Stimulated activated CD4-positive, alpha-beta T cell treated with anti-CD3 and anti-CD28 coated beads, Interleukin-12 subunit alpha, Interleukin-12 subunit beta, amount 100 ng/mL, for 48 hours (primary cell): ENCODE results near the gene RBMS3.

ENCODE experiments used
- DNase-seq, 3 donors: peaks; one replicate each; pipeline ENCODE4 v3.0.0-alpha.2; 2020; ENCODE audit warnings: low read depth in 2 of 3, low spot score in 1 of 3

The RBMS3 gene

DNA sequence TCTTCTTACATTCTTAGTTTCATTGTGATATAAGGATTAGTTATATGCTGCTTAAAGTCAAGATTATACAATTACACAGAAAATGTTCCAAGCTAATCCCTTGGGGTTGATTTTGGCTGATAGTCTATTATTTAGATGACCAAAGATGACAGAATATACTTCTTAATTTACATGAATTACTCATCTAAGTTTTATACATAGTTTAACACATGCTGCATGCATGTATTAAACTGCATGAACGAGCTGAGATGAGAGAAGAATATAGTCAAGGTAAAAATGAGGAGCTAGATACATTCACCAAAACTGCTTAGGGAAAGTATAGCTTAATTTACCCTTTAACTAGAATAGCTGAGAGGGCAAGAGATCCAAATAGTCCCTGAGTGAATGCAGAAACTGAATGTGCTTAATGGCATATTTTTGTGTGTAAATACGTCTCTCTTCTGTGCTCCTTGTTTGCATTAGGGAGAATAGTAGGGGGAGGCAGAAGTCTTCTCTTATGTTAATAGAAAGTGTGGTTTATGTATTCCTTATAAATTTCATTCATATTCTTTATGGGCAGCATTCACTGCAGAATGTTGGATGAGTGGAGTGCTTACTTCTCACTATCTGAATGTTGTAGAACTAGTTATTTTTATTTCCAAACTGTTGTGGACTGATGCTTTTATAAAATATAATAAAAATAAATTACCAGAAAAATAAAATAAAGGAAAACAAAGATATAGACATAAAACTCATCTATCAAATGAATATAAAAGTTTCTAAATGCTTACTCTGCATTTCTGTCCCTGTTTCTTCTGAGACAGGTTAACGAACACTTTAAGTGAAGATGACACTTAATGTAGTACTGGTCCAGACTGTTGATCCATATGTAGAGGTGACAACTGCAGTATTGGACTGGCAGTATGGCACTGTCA lies 327.8 kb downstream of the RBMS3 start:
- no peak for DNase-seq

DNA sequence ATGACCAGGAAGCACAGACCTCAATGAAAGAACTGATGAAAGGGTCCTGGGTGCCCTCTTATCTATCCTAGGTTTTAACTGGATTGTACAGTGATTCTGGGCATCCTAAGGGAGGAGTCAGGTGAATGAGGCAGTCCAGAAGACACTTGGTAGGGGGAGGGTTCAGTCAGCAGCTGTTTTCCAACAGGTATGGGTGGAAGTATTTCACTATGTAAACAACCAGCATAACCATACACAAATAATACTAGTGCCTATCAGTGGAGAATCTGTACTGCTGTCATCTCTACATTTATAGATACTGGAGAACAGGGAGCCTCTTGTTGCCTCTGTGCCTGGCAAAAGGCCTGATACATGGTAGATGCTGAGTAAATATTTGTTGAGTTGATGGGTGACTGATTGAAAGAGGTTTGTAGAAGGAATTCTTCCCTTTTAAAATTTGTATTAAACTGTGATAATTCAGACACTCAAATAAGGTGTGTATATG lies 328.5 kb downstream of the RBMS3 start:
- DNase-seq, result no peak

DNA sequence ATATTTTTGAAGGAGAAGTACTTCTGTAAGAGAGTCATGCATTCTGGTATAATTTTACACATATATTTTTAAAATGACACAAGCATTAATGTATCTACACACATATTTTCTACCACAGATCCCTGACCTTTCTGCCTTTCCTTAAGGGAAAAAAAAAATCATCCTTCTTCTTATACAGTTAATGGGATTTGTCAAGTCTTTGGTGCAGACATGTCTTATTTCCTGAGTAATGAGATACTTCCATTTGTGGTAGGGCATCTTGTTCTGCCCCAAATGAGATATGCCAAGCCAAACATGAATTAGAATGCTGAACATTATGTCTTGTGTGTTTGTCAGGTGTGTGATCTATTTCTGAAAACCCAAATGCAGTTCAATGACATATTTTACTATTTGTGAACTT lies 329.9 kb downstream of the RBMS3 start:
- DNase-seq, result no peak

DNA sequence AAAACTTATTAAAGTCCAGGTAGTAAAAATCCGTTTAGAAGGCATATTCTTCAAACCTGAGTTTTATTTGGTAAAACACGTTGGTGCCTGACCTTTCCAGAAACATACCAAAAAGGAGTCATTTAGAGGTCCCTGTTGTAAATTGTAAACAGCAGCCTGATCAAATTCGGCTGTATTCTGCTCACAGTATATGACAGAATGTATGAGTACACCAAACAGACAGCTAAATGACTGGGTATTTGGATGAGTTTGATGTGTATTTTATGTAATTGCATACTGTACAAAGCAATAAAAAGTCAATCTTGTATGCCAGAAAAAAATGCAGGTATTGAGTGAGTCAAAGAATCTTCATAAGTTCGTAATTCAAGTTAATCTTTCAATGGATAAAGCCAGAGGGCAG lies 330.4 kb downstream of the RBMS3 start:
- DNase-seq, result no peak

DNA sequence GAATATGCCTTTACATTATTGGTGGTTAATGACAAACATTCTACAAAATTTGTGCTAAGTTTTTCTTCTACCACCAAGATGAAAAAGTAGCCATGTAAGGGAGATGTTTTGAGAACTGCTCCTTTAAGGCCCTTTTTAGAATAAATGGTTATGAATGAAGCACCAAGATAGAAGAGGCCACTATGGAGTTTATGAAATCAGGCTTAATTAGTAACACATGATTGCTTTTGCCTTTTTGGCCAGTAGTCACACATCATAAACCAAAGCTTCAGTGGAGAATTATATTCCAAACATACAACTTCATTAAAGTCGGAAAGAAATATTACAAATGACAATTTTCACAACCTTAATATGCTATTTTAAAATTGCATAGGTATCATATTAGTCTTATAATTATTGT lies 331.7 kb downstream of the RBMS3 start:
- DNase-seq, result no peak

DNA sequence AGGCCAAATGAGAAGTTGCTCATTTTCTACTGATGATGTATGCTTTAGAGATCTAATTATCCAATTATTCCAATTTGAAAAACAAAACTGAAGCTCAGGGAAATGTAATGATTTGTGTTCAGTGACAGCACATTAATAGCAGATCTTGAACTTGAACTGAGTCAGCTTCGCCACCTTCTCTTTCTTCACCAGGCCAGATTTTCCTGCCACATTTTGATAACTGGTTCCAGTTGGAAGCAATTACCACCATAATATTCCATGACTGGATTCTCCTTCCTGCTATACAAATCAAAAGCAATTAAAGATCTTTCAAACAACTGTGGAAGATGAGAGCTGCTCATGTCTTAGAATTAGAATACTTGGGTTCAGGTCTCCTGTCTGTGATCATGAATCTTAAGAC lies 334.1 kb downstream of the RBMS3 start:
- no peak for DNase-seq

DNA sequence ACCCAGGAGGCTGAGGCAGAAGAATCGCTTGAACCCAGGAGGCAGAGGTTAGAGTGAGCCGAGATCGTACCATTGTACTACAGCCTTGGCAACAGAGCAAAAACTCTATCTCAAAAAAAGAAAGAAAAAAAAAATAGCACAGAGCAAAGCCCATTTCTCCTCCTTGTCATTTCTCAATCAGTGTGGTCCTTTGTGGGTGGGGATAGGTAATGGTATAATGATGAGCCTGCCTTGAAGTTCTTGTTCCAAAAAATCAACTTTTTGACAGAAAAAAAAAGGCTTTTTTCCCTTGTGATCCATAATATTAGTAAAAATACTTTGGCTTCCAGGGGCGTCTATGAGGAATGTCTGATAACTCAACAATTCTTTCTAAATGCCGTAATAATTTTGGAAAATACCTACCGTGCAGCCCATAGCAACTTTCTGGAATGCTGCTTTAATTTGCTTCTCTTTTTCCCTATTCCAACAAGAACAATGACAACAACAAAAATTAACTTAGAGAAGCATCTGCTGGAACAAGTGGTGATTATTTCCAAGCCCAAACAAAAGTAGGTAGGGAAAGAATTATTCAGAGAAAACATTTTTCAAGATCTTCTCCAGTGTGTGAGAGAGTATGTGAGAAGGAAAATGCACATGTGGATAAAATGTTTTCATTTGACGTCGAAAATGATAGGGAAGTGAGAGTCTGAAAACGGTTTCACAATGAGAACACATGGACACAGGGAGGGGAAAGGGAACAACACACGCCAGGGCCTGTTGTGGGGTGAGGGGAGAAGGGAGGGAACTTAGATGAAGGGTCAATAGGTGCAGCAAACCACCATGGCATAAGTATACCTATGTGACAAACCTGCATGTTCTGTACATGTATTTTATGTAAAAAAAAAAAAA lies 337.8 kb downstream of the RBMS3 start:
- no peak for DNase-seq

DNA sequence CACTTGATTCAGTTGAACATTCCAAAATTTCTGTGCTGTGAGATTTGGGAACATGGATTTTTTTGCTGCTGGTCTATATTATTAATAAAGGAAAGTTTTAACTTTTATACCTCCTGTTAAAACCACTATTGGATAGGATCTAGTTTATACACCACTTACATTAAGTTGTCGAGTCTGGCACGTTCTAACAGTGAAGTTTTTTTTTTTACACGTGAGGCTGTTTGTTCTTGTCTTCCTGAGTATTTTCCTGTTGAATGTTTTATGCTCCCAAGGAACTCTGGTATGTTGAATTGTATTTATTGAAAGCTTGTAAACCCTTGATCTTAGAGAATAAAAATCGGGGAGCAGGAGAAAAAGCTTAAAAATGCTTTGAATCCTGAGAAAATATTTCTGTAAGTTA lies 338.8 kb downstream of the RBMS3 start:
- DNase-seq, result no peak

DNA sequence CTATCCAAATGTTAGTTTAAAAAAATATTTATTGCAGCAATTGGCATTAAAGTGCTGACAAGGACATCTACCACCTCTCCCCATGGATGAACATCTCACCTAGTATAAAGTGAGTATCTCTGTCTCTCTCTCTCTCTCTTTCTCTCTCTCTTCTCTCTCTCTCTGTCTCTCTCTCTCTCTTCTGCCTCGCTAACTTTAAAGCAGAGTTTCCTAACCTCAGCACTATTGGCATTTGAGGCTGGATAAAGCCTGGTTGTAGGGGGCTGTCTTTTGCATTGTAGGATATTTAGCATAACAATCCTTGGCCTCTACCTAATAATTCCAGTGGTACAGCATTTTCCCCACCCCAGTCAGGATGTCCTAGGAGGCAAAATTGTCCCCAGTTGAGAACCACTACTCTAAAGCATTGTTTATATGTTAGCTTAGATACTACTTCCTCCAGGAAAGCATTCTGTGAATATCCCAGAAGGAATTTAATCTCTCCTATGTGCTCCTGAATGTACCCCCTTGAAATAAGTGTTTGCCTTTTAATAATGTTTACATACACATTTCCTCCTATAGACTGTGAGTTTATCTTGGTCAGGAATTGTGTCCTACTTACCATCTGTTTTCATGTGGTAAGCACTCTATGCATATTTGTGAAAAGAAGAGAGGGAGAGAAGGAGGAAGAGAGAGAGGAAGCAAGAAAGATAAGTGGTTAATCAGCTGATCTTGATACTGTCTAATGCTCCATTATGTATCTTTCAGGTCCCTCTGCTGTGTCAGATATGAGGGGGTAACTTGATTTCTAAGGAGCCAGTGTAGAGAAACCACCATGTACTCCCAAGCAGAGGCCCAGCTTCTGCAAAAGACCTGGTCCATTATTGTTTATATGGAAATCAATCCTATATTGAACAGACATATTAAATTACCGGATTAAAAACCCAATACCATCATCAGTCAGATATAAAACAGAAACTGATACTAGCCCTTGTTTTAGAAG lies 346.6 kb downstream of the RBMS3 start:
- DNase-seq, result no peak

DNA sequence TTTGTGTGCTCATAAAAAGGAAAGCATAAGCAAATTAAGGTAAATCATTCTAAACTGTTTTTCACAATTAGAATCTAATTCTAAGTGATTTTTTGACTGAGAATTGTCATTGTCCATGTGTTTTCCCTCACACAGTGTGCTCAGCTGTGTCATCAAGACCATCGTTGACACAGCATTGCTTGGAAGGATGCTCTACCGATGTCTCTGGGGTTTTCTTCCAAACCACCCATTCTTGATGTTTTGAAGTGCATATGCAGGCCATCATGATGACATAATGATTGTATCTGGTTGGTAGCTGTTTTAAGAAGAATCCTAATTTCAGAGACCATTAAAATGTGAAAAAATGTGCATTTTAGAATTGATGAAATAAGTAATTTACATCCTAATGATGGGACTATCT lies 347.9 kb downstream of the RBMS3 start:
- DNase-seq, result no peak

DNA sequence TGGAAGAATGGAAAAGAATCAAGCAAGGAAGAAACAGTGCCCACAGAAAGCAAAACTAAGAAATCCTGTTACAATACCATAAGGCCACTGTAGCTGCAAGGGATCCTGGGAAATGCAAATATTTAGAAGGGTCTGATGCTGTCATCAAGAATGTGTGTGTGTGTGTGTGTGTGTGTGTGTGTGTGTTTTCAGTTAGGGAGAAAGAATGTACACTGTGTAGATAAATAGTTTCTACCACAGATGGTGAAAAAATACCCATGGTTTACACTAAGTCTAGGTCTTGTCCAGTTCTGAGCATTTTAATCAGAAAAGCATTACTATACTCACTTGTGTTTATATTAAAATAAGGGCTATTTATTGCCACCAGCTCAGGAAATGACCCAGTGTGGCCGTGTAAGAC lies 355.0 kb downstream of the RBMS3 start:
- no peak for DNase-seq

DNA sequence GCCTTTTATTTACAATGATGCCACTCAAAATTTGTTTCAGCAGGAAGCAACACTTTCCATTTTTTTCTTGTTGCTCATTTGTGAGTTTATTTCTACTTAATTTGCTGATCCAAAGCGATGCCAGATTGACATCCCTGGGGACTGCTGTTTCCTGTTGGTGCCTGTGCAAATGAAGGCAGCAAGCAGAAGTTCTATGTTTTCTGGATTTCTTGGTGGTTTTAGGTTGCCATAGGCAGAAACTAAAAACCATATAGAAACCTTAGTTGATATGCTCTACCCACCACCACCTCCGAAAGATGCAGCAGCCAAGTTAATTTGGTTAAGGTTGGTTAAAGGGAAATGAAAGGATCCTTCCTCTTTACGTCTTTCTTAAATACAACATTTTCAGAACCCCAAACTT lies 356.2 kb downstream of the RBMS3 start:
- no peak for DNase-seq

DNA sequence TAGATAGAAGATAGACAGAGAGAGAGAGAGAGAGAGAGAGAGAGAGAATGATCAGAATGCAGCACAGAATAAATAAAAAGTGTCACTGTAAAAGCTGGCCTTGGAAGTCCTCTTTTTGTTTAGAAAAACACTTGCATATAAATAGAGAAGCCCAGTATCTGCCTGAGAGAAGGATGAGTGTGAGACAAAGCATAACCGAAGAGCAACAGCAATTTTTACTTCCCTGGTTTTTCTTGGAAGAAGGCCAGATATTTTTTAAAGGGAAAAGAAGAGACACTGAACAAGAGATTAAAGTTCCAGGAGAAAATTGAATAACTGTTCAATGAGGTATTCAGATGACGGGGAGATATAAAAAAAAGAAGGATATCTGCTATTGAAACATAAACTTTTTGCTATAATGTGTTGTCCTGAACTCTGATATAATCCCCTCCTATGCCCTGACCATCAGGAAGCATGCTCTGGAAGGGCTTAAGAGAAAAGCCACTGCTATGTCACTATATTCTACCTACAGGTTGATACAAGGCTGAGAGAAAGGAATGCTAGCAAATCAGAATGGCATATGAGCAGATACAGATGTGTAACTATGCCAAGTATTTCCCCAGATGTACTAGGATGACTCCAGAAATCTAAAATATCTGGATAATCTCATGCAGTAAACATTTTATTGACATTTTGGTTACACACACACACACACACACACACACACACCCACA lies 358.9 kb downstream of the RBMS3 start:
- no peak for DNase-seq

DNA sequence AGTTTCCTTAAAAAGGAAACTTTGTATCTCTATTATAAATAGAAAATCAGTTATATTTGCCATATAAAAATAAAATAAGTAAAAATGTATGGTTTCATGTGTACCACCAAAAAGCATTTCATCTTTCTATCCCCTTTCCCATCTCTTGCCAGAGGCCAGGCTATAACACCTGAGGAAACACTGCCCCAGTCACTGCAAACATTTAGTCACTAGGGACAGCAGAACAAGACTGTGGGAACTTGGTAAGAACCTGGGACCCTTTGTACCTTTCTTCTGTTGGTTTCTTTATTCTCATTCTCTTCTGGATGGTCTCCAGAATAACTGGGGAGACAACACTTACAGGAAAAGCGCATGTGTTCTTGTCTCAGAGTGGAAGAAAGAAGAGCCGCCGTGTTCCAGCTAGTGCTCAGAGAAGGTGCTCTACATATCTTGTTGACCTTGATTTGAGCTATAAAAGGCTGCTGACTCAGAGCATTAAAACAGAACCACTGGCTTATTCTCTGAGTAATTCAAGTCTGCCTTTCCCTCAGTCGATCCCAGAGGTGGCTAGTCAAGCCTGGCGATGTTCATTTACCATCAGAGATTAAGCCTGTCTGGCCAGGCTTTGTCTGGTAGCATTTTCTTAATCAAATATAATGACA lies 361.6 kb downstream of the RBMS3 start:
- no peak for DNase-seq

DNA sequence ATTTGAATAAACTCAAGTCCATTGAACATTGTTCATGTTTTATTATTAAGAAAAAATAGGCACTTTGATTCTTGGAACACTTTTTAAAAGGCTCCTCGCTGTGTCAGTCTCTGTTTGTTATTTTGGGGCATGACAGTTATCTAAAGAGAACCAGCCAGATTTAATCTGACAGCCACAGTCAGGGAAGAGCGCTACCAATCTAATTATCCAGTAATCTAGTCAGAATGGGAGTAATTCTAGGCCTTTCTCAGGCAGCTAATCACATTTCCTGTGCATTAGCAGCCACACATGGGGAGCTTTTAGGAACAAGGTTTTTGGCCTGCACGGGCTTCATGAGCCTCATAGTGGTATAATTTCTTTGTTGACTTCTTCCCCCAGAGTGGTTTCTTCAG lies 362.2 kb downstream of the RBMS3 start:
- no peak for DNase-seq

DNA sequence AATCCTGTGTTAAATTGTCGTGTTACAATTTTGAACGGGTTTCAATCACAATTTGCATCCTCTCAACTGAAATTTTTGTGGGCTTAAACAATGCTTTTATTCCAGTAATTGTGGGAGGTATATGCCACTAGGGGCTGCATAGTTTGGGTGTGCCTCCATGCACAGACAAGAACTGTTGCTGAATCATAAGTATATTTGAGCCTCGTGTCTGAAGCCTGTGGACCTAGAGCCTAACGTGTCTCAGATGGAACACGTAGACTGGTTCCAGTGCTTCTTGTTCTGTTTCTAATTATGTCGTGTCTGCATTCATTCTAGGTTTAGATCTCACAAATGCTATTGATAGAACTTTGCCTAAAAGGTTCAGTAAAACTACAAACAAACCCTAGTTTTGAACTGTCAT lies 363.4 kb downstream of the RBMS3 start:
- DNase-seq, result no peak

DNA sequence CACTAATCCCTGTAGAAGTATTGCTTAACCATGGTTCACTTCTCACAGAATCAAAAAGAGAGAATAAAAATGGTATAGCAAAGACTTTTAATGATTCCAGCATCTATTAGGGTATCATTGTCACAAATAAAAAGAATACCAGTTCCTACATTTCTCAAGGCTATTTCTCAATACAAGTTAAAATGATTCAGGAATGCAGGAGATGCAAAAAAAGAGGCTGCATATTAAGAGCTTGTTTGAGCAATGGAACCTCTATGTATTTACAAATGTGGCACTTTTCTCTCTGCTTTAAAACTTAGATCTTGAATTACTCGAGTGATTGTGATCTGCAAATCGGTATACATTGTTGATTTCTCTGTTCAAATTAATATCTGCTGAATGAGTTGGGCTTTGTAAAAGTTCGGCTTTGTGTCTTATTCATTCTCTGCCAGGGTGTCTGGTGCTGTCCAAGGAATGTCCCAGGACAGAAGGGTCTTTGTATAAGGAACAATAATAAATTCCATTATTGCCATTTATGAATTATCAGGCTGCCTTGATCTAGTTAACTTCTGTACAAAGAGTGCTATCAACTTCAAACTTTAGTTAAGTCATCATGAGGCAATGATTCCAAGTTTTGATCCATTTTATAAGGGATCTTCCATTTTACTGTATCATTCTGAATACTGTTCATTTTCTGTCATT lies 364.2 kb downstream of the RBMS3 start:
- DNase-seq, result no peak

DNA sequence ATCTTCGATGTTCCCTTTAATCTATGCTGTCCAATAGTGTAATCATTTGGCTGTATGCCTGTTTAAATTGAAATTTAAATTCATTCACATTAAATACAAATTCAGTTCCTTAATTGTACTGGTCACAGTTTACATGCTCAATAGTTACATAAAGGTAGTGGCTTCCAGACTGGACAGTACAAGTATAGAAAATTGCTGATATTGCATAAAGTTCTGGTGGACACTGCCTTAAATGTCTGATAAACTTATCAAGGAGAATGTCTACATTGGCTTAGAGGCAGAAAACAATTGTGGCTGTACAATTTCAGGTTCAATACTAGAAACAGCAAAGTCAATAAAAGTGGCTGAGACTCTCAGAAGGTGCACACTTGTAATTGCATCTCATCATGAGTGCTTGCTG lies 365.2 kb downstream of the RBMS3 start:
- DNase-seq, result no peak

DNA sequence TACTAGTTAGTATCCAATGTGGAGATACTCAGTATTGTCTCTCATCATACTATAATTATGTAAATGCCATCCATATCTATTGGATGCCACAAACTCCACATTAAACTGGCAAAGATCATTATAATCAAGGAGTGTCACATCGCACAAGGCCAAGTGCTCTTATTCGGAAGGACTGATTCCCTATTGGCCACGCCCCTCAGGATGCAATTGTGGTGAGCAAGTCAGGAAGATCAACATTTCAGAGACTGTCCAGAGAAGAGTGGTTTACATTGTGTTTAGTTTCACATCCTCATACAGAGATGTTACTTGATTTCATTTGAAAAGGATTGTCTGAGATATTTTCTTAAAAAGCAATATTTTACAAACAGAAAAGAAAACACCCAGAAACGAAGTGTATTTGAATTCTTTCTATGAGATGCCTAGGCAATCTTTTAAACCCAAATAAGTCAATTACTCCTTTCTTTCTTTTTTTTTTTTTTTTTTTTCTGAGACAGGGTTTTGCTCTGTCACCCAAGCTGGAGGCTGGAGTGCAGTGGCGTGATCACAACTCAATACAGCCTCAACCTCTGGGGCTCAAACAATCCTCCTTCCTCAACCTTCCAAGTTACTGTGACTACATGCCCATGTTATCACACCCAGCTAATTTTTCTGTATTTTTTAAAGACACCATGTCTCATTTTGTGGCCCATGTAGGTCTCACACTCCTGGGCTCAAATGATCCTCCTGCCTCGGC lies 369.1 kb downstream of the RBMS3 start:
- no peak for DNase-seq
